NT2/D1 (cell line): ENCODE data around the gene ADA.

Experiments used
- YY1 ChIP-seq: IDR thresholded peaks from 2 replicates; pipeline ENCODE4 v1.6.1; 2011; ENCODE audit not compliant: insufficient read length, insufficient read depth
- ZNF274 ChIP-seq: IDR thresholded peaks from 2 replicates; pipeline ENCODE4 v1.6.1; 2011; ENCODE audit warnings: mild to moderate bottlenecking, low read depth, low read length

DNA sequence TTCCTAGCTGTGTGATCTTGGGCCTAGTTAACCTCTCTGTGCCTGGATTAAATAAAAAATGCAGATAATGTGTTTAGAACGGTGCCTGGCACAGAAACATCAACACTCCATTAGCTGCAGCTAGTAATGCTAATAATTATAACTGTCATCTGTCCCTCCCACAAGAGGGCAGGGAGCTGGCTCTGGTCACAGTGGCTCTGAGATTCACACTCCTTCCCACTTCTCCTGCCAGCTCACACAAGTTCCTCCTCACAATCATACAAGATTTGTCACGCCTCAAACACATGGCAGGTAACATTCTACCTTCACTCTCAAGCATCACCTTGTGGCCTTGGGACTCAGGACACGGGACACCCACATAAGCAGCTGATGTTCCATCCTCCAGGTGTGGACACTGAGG, 2.4 kb downstream of the ADA start:
- TF ChIP-seq ZNF274 (no peak), YY1 (no peak)
